DOHH2 (cell line): ENCODE data around the gene TMEM267.
A peak's percentile ranks its signal among the peaks of the same experiment; 100 is the strongest.
"Not testable (repeated sequence)": the region's sequence is repeated elsewhere in the genome, so short reads cannot be mapped to it uniquely, and the experiment has no call there.

Source experiments
- H3F3A ChIP-seq: fragments of 200-600 bp; sonication (generic), shearing (Covaris generic); 2 replicates; pipeline ENCODE4 v1.6.0; 2016; ENCODE audit warnings: antibody characterized with exemption, mild to moderate bottlenecking; ENCODE audit not compliant: control insufficient read depth, insufficient read depth
- H3K27ac ChIP-seq: fragments of 200-600 bp; sonication (generic); 2 replicates; pipeline ENCODE4 v1.5.1; 2014; ENCODE audit warnings: low read depth, mild to moderate bottlenecking, low read length, moderate library complexity
- H3K27me3 ChIP-seq: fragments of 200-600 bp; sonication (generic); 2 replicates; pipeline ENCODE4 v1.6.1; 2014; ENCODE audit warnings: mild to moderate bottlenecking, low read length, mixed read lengths; ENCODE audit not compliant: control insufficient read depth
- H3K36me3 ChIP-seq: fragments of 200-600 bp; sonication (generic); 2 replicates; pipeline ENCODE4 v1.6.1; 2014; ENCODE audit warnings: mild to moderate bottlenecking, low read length, moderate library complexity, mixed read lengths; ENCODE audit not compliant: control insufficient read depth
- H3K4me1 ChIP-seq: fragments of 200-600 bp; sonication (generic); 2 replicates; pipeline ENCODE4 v1.6.1; 2014; ENCODE audit warnings: mild to moderate bottlenecking, low read length, mixed read lengths; ENCODE audit not compliant: control insufficient read depth
- H3K4me2 ChIP-seq: fragments of 200-600 bp; sonication (generic); 2 replicates; pipeline ENCODE4 v1.6.0; 2014; ENCODE audit warnings: mild to moderate bottlenecking, low read length, moderate library complexity
- H3K4me3 ChIP-seq: fragments of 200-600 bp; sonication (generic); 2 replicates; pipeline ENCODE4 v1.5.1; 2014; ENCODE audit warnings: mild to moderate bottlenecking, low read length, mixed read lengths
- H3K79me2 ChIP-seq: fragments of 200-600 bp; sonication (generic); 2 replicates; pipeline ENCODE4 v1.6.1; 2014; ENCODE audit warnings: mild to moderate bottlenecking, low read length, mixed read lengths; ENCODE audit not compliant: control insufficient read depth
- H3K9me2 ChIP-seq: fragments of 200-600 bp; sonication (generic); replicated peaks from 2 replicates; pipeline ENCODE4 v1.6.1; 2014; ENCODE audit warnings: mild to moderate bottlenecking, low read length, mixed read lengths; ENCODE audit not compliant: control insufficient read depth
- H3K9me3 ChIP-seq: fragments of 200-600 bp; sonication (generic); 2 replicates; pipeline ENCODE4 v1.6.1; 2014; ENCODE audit warnings: antibody characterized with exemption, low read length, mixed read lengths; ENCODE audit not compliant: control insufficient read depth, insufficient read depth
- H4K20me1 ChIP-seq: fragments of 200-600 bp; sonication (generic); 2 replicates; pipeline ENCODE4 v1.6.0; 2014; ENCODE audit warnings: low read depth, mild to moderate bottlenecking, antibody characterized with exemption, low read length, moderate library complexity; ENCODE audit not compliant: control insufficient read depth, insufficient read depth
- CTCF ChIP-seq: fragments of 200-600 bp; sonication (generic); IDR thresholded peaks from one replicate; pipeline ENCODE4 v1.5.1; 2014; ENCODE audit warnings: antibody characterized with exemption, mild to moderate bottlenecking, low read depth, low read length; ENCODE audit not compliant: poor library complexity, severe bottlenecking
- EZH2phosphoT487 ChIP-seq: fragments of 200-600 bp; sonication (generic); IDR thresholded peaks from 2 replicates; pipeline ENCODE4 v1.6.1; 2017; ENCODE audit warnings: borderline replicate concordance, mild to moderate bottlenecking, antibody characterized with exemption, low read length, moderate library complexity, mixed read lengths

Gene TMEM267

GRCh38 chr5:43514471-43514815 lies 30.8 kb upstream of the TMEM267 start:
- Histone ChIP-seq H3F3A (peaks cover 6% of the 10 kb centered on the region; the same call in 1 of the 2 replicates), H3K79me2 (peaks cover 46% of the 10 kb centered on the region), H3K27ac (peak overlapping the region; percentile 77), H3K4me1 (peaks cover 20% of the 10 kb centered on the region), H3K4me2 (peak overlapping the region; percentile 93), H3K4me3 (peak overlapping the region; percentile 89), H4K20me1 (no peaks in the 10 kb centered on the region), H3K9me2 (no peaks in the 10 kb centered on the region), H3K9me3 (no peaks in the 10 kb centered on the region), H3K36me3 (peaks cover 16% of the 10 kb centered on the region), H3K27me3 (no peaks in the 10 kb centered on the region)
- TF ChIP-seq EZH2phosphoT487, result no peak
- no peak for TF ChIP-seq CTCF

GRCh38 chr5:43514025-43514424 lies 30.4 kb upstream of the TMEM267 start:
- H3K79me2 ChIP-seq, result peaks cover 49% of the 10 kb centered on the region
- H3K27me3 ChIP-seq, result no peaks in the 10 kb centered on the region
- peaks cover 7% of the 10 kb centered on the region; the same call in 1 of the 2 replicates for H3F3A ChIP-seq
- no peaks in the 10 kb centered on the region for H3K9me3 ChIP-seq
- H3K4me2 ChIP-seq, result peak overlapping the region; percentile 93
- H3K27ac ChIP-seq, result peak overlapping the region; percentile 77
- TF ChIP-seq CTCF (no peak), EZH2phosphoT487 (no peak)
- H3K4me3 ChIP-seq, result peak overlapping the region; percentile 89
- no peaks in the 10 kb centered on the region for H3K9me2 ChIP-seq
- H3K4me1 ChIP-seq, result peaks cover 20% of the 10 kb centered on the region
- no peaks in the 10 kb centered on the region for H4K20me1 ChIP-seq
- peaks cover 19% of the 10 kb centered on the region for H3K36me3 ChIP-seq

GRCh38 chr5:43511062-43511461 lies 27.4 kb upstream of the TMEM267 start:
- H3K4me2 ChIP-seq, H3K9me2 ChIP-seq, H3K4me3 ChIP-seq, H3K9me3 ChIP-seq, H4K20me1 ChIP-seq, H3F3A ChIP-seq, H3K27me3 ChIP-seq, H3K27ac ChIP-seq: not testable (repeated sequence)
- Histone ChIP-seq H3K36me3 (peaks cover 42% of the 10 kb centered on the region), H3K79me2 (peaks cover 49% of the 10 kb centered on the region), H3K4me1 (peaks cover 17% of the 10 kb centered on the region)

- Histone ChIP-seq H4K20me1 (no peaks in the 10 kb centered on the region), H3K4me2 (no peak overlapping the region), H3K9me3 (no peaks in the 10 kb centered on the region), H3K4me3 (no peak overlapping the region), H3K4me1 (no peaks in the 10 kb centered on the region), H3K27ac (no peak overlapping the region), H3K36me3 (peaks cover 37% of the 10 kb centered on the region), H3K27me3 (no peaks in the 10 kb centered on the region), H3F3A (0 out of 2 replicates have a peak, but pooled peaks cover 2% of the 10 kb centered on the region), H3K79me2 (no peaks in the 10 kb centered on the region), H3K9me2 (no peaks in the 10 kb centered on the region)
- TF ChIP-seq CTCF, result no peak
- no peak for TF ChIP-seq EZH2phosphoT487
These were observed 14.9 kb upstream of the TMEM267 start for GRCh38 chr5:43498581-43498980.
